HG03066 (cell line): ENCODE measurements around the gene SORBS2.
"Not testable (repeated sequence)": the region's sequence is repeated elsewhere in the genome, so short reads cannot be mapped to it uniquely, and the experiment has no call there.

Experiments used
- ATAC-seq: cut with Tn5 transposase; IDR thresholded peaks from one replicate; pipeline ENCODE4 v1.9.1; 2021; ENCODE audit warnings: low read depth; ENCODE audit not compliant: unreplicated experiment

The SORBS2 gene

DNA sequence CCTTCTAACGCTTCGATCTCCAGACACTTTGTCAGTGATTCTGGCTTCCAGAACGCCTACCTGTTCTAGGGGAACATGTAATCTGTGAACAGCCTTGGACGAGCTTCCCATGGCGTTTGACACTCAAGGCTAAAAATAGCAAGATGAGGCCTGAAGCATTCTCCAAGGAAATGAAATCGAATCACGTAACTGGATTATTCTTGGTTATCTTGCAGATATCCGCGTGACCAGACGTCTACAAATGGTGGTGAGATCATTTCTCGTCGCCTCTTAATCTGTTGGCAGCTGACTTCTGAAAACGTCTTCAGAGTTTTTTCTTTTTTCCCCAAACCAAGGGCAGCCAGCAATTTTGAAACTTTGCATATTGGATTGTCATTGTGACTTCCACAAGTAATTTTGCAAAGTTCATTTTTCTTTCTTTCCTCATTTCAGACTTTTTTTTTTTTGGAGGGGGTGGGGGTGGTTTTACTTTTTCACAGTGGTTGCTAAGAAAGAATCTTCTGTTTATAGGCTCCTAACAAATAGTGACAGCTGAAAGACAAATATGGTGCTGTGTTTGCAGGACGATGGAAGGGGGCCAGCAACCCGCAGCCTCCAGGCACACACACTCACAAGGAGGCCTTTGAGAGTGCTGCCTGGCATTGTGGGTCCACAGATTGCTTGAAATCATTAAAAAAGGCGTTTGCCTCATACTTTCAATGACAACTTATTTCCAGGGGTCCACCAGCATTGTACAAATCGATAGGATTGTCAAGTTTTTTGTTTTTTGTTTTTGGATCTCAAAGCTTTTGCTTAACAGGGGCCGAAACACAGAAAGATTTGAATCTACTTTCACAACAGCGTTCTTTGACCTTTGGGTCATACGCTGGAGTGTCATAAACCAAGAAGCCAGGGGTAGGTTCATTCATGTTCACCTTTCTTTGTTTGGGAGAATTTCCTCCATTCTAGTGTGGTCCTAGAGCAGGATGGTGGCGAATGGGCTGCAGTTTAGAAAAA is 244.3 kb downstream of the SORBS2 start:
- no peak for ATAC-seq

DNA sequence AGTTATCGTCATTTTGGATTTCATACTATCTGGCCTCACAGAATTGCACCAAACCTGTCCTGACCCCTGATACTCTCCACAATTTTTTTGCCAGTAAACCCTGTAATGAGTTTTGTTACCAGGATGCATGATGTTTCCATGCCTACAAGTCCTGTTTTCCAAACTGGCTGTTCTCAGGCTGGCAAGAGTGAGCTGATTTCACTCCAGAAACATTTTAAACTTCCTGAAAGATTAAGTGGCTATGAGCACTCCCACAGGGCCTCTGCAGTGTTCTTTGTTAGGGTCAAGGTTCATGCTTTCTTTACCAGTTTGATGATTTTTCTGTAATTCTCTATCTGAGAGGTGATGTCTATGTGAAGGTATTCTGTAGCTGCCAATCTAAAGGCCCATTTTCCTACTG is 245.0 kb downstream of the SORBS2 start:
- no peak for ATAC-seq

GRCh38 chr4:185566425-185566824 is 245.6 kb downstream of the SORBS2 start:
- ATAC-seq, result no peak

- ATAC-seq, result no peak
These were observed 246.3 kb downstream of the SORBS2 start for GRCh38 chr4:185565696-185566095.

DNA sequence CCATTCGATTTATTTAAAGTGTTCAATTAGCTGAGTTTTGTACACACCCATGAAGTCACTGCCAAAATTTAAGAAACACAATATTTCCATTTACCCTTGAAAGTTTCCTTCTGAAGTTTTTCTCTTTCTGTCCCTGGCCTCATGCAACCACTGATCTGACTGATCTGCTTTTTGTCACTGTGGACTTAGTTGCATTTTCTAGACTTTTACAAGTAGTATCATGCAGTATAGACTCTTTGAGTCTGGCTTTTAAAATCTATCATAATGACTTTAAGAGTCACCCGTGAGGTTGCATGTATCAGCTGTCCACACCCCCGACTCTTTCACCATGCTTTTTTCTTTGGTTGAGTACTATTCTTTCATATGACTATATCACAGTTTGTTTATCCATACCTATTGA is 247.6 kb downstream of the SORBS2 start:
- ATAC-seq, result no peak

GRCh38 chr4:185562531-185562930 is 249.5 kb downstream of the SORBS2 start:
- ATAC-seq, result no peak

DNA sequence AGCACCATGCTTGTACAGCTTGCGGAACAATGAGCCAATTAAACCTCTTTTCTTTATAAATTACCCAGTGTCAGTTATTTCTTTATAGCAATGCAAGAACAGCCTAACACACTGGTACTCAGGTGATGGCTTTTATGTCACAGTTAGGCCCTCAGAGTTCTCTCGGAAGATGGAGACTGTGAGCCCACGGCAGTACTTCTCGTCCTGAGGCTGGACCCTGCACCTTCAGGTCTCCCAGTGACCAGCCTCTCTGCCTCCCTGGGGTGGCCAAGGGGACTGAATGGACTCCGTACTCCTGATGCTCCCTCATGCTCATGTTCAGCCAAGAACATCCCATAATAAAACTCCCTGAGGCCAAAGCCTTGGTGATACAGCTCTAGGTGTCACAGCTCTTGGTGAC is 251.7 kb downstream of the SORBS2 start:
- ATAC-seq, result no peak

DNA sequence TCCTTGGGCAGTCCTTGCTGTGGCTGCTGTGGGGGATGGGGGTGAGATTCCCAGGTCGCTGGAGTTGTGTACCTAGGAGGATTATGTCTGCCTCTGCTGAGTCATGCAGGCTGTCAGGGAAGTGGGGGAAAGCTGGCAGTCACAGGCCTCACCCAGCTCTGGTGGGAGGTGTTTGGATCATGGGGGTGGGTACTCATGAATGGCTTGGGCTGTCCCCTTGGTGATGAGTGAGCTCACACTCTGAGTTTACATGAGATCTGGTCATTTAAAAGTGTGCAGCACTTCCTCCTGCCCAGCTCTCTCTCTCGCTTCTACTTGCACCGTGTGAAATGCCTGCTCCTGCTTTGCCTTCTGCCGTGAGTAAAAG is 252.1 kb downstream of the SORBS2 start:
- no peak for ATAC-seq

GRCh38 chr4:185559251-185559914 is 252.6 kb downstream of the SORBS2 start:
- ATAC-seq, result not testable (repeated sequence)

DNA sequence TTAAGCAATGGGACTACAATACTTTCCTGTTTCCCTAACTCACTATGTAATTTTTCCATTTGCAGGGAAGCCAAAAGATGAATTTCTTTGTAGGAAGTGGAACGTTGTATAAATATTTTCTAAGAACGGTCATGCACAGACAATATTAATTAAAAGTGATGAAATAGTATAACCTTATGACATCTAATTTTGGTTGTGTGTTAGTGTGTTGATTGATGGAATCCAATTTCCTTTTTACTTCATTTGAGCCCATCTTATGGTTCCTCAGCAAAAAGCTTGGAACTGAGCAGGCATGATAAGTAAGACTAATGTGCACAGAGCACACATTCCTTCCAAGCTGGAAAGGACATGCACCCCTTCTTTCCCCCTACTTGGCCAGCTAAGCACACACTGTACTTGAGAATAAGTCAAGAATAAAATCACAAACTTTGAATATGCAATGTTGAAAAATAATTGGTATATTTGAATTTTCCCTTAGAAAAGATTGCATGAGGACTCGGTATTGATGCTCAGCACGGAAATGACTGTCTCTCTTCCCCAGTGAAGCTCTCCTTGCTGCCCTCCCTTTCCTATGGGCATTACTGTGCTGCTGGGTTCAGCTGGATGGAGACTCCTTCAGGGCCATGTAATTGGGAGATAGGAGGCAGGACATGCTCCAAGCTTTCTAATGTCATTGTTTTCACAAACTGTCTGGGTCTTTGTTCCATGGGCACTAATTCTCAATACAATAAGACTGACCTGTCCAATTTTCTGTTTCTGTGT is 257.4 kb downstream of the SORBS2 start:
- ATAC-seq, result no peak

GRCh38 chr4:185552254-185552653 is 259.7 kb downstream of the SORBS2 start:
- no peak for ATAC-seq

- no peak for ATAC-seq
These were observed 261.1 kb downstream of the SORBS2 start for GRCh38 chr4:185550933-185551332.

GRCh38 chr4:185549095-185549639 is 262.8 kb downstream of the SORBS2 start:
- no peak for ATAC-seq

GRCh38 chr4:185548587-185548986 is 263.4 kb downstream of the SORBS2 start:
- ATAC-seq, result no peak

GRCh38 chr4:185546335-185546734 is 265.7 kb downstream of the SORBS2 start:
- ATAC-seq, result no peak

DNA sequence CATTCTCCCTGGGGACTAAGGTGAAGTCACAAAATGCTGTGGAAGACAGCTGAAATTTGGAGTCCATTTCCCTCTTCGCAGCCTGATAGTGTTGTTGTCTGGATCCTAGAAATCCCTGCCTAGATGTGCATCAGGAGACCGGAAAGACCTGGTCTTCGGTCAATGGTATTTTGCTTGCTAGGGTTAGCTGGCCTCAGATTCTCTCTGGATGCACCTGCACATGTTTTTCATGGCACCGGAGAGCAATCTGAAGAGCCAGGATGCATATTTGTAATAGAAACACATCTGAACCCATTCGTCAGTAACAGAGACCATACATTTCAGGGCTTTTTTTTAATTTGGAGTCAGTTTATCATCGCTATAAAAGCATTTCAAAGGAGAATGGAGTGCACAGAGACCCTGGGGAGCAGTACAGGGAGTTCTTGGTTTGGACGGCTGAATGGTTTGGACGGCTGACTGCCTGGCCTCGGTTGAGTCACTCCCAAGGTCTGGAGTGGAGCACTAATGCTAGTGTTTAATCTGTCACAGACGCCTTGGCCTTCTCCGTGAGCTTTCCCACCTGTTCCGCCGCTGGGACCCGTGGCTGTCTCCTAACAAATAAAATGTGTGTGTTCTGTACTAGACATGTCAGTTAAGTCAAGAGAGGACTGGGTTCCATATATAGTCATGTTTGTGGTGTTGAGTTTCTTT is 269.2 kb downstream of the SORBS2 start:
- no peak for ATAC-seq

DNA sequence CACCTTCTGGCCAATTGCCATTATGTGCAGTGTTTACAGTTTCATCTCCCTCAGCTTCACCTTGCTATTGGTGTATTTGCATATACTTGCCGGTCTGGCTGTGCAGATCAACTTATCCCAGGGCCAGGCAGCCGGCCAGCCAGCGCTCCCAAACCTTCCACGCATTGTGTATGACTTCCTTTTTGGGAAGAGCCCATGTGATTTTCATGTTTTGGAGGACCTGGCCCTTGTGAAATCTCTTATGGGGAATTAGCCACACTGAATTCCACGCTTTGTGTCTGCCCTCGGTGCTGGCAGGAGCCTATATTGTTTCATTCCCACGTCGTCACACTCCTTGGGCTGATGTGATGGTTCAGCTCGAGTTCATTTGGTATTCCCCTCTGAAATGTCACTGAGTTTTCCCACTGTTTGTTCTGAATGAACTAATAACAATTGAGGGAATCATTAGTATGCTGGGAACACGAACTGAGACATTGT is 270.7 kb downstream of the SORBS2 start:
- no peak for ATAC-seq

DNA sequence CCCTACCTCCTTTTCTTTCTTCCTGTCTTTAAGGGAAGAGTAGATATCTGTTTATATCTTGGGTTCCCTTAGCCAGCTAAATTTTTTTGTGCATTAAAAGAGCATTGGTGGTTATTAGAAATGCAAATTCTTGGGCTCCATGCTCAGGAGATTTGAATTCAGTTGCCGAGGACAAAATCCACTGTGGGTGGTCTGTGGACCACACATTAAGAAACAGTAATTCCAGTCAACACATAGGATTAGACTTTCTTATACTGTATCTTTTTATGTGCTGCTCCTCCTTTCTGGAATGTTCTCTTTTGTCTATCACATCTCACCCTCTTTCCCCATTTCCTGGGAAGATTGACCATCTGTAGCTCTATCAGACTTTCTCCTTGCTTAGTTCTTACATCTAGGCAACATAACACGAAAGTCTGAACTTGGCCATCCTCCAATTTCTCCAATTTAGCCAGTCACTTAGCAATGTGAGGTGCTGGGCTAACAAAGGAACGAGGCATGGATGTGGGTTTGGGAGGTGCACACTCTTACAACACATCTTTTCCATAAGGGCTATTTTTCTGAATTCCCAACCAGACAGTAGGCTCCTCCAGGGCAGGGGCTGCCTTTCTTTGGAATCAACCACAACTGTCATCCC is 271.4 kb downstream of the SORBS2 start:
- ATAC-seq, result no peak

DNA sequence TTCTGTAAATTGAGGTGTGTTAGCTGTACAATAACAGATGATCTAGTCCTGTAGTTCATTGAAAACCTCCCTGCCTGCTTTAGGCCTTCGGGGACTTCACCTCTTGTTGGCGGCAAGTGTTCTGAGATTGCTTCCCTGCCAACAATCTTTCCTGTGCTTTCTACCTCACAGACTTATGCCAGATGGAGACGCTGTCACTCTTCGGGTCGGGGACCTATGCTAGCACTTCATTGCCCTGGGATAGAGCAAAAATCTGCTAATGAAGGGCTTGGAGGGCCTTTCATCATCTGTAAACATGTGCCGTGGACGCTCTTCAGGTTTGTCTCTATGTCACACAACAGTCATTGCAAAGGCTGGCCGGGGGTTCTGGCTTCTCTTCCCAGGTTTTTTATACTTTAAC is 272.0 kb downstream of the SORBS2 start:
- ATAC-seq, result no peak

DNA sequence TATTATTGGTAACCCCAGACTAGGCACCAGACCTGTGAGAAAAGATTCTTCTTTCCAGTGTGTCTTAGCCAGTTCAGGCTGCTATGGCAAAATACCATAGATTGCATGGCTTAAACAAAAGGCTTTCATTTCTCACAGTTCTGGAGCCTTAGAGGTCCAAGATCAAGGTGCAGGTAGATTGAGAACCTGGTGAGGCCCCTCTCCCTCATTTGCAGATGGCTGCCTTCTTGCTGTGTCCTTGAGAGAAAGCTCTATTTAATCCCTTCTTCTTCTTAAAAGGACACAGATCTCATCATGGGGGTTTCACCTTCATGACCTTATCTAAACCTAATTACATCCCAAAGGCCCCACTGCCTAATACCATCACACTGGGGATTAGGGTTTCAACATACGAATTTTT is 273.2 kb downstream of the SORBS2 start:
- no peak for ATAC-seq
